IMR-90 (cell line): ENCODE data around the gene C4orf17. TPM values are rescaled to one million over a fixed set of nuclear protein-coding genes. Genes with fewer than 3 reads are reported as not detected.

ENCODE experiments used
- ATAC-seq: fragments of 200-7000 bp; cut with Tn5 transposase; 2 replicates; pipeline ENCODE4 v1.9.1; 2020; ENCODE audit warnings: low read depth, mild to moderate bottlenecking, moderate library complexity
- BruUV-seq: library from RNA; stranded (reverse); fragments of 400-500 nt; replicated peaks from 2 replicates; lab custom pipeline; 2021; lab: Mats Ljungman, UMichigan
- CTCF ChIA-PET: fragments of 300-600 bp; formaldehyde crosslinking; extraction: SDS; loops from one replicate; lab custom pipeline; 2021; ENCODE audit warnings: antibody characterized with exemption; lab: Yijun Ruan, JAX
- POLR2A ChIA-PET: fragments of 300-600 bp; sonication (Branson Sonifier 250); formaldehyde crosslinking; loops from one replicate; lab custom pipeline; 2022; ENCODE audit warnings: antibody characterized with exemption; ENCODE audit not compliant: unreplicated experiment; lab: Charles Lee
- DNase-seq: peaks from one replicate; pipeline ENCODE4 v3.0.0; 2013
- H2AFZ ChIP-seq: replicated peaks from 2 replicates; pipeline ENCODE3; 2013; ENCODE audit warnings: low read length, mild to moderate bottlenecking; ENCODE audit not compliant: poor library complexity
- H2AK5ac ChIP-seq: 2 replicates; pipeline ENCODE4 v1.6.1; 2013; ENCODE audit warnings: low read depth, low read length, inconsistent platforms
- H2AK9ac ChIP-seq: replicated peaks from 2 replicates; pipeline ENCODE3; 2013; ENCODE audit warnings: mild to moderate bottlenecking, low read depth, low read length, moderate library complexity; ENCODE audit not compliant: poor library complexity
- H2BK120ac ChIP-seq: 2 replicates; pipeline ENCODE4 v1.6.1; 2013; ENCODE audit warnings: low read depth, low read length, inconsistent platforms
- H2BK15ac ChIP-seq: 3 replicates; pipeline ENCODE4 v1.6.1; 2013; ENCODE audit warnings: low read depth, low read length, inconsistent platforms
- H2BK20ac ChIP-seq: 2 replicates; pipeline ENCODE4 v1.6.1; 2013; ENCODE audit warnings: low read depth, mild to moderate bottlenecking, inconsistent platforms, low read length, moderate library complexity
- H2BK5ac ChIP-seq: 2 replicates; pipeline ENCODE4 v1.6.1; 2013; ENCODE audit warnings: mild to moderate bottlenecking, low read depth, low read length, inconsistent platforms; ENCODE audit not compliant: poor library complexity, severe bottlenecking
- H3K14ac ChIP-seq: replicated peaks from 2 replicates; pipeline ENCODE4 v1.6.1; 2013; ENCODE audit warnings: low read depth, low read length, inconsistent platforms
- H3K18ac ChIP-seq: 2 replicates; pipeline ENCODE4 v1.6.1; 2013; ENCODE audit warnings: low read depth, low read length, control low read depth
- H3K23ac ChIP-seq: 2 replicates; pipeline ENCODE4 v1.6.1; 2013; ENCODE audit warnings: low read depth, low read length, inconsistent platforms
- H3K27ac ChIP-seq: 2 replicates; pipeline ENCODE4 v1.5.1; 2013; ENCODE audit warnings: mild to moderate bottlenecking, control low read depth, low read length; ENCODE audit not compliant: insufficient read depth
- H3K27me3 ChIP-seq: 2 replicates; pipeline ENCODE4 v1.6.1; 2013; ENCODE audit warnings: low read length; ENCODE audit not compliant: control insufficient read depth, insufficient read depth
- H3K36me3 ChIP-seq: 2 replicates; pipeline ENCODE4 v1.6.1; 2013; ENCODE audit warnings: low read length, mixed read lengths; ENCODE audit not compliant: control insufficient read depth, insufficient read depth
- H3K4ac ChIP-seq: 2 replicates; pipeline ENCODE4 v1.6.1; 2013; ENCODE audit warnings: low read depth, low read length, inconsistent platforms
- H3K4me1 ChIP-seq: 2 replicates; pipeline ENCODE4 v1.6.1; 2013; ENCODE audit warnings: low read length, mixed read lengths; ENCODE audit not compliant: control insufficient read depth, insufficient read depth
- H3K4me2 ChIP-seq: 2 replicates; pipeline ENCODE4 v1.6.1; 2013; ENCODE audit warnings: low read depth, mild to moderate bottlenecking, control low read depth, low read length, moderate library complexity
- H3K4me3 ChIP-seq: 2 replicates; pipeline ENCODE4 v1.5.1; 2013; ENCODE audit warnings: low read depth, mild to moderate bottlenecking, control low read depth, low read length, moderate library complexity; ENCODE audit not compliant: insufficient read depth
- H3K56ac ChIP-seq: 2 replicates; pipeline ENCODE4 v1.6.1; 2013; ENCODE audit warnings: low read length, inconsistent platforms; ENCODE audit not compliant: insufficient read depth; ENCODE audit errors: extremely low read depth
- H3K79me1 ChIP-seq, 2 experiments: 2 replicates each; pipeline ENCODE4 v1.6.1; 2013; ENCODE audit warnings: low read length in 2 of 2, inconsistent platforms in 1 of 2, low read depth in 1 of 2
- H3K9ac ChIP-seq: 2 replicates; pipeline ENCODE4 v1.6.1; 2013; ENCODE audit warnings: low read depth, low read length, control low read depth
- H3K9me1 ChIP-seq: 2 replicates; pipeline ENCODE4 v1.6.1; 2013; ENCODE audit warnings: low read length, inconsistent platforms; ENCODE audit not compliant: insufficient read depth
- H3K9me3 ChIP-seq: 2 replicates; pipeline ENCODE4 v1.6.1; 2013; ENCODE audit warnings: low read length; ENCODE audit not compliant: control insufficient read depth, insufficient read depth
- H4K20me1 ChIP-seq: 2 replicates; pipeline ENCODE4 v1.6.1; 2013; ENCODE audit warnings: low read length, inconsistent platforms; ENCODE audit not compliant: insufficient read depth
- H4K5ac ChIP-seq: 2 replicates; pipeline ENCODE4 v1.6.1; 2013; ENCODE audit warnings: mild to moderate bottlenecking, low read depth, low read length, control low read depth
- H4K8ac ChIP-seq, 2 experiments: 2 replicates each; pipeline ENCODE4 v1.6.1; 2013; ENCODE audit warnings: low read depth in 2 of 2, low read length in 2 of 2, control low read depth in 1 of 2, inconsistent platforms in 1 of 2
- H4K91ac ChIP-seq: 2 replicates; pipeline ENCODE4 v1.6.1; 2013; ENCODE audit warnings: low read depth, low read length, inconsistent platforms; ENCODE audit not compliant: insufficient read depth
- BHLHE40 ChIP-seq: fragments of 150-350 bp; IDR thresholded peaks from 2 replicates; pipeline ENCODE4 v1.6.1; 2016; ENCODE audit warnings: mild to moderate bottlenecking, low read depth, low read length
- CEBPB ChIP-seq: IDR thresholded peaks from 2 replicates; pipeline ENCODE4 v1.6.1; 2012; ENCODE audit warnings: low read depth, low read length, improper control_type of control experiment
- CHD1 ChIP-seq: IDR thresholded peaks from 2 replicates; pipeline ENCODE4 v1.6.1; 2012; ENCODE audit warnings: low read depth, low read length, improper control_type of control experiment
- CTCF ChIP-seq: conservative IDR thresholded peaks from 2 replicates; pipeline ENCODE4 v1.5.1; 2012; ENCODE audit warnings: mild to moderate bottlenecking, low read depth, low read length, improper control_type of control experiment
- MAFK ChIP-seq: IDR thresholded peaks from 2 replicates; pipeline ENCODE4 v1.6.1; 2012; ENCODE audit warnings: low read depth, low read length, improper control_type of control experiment
- MAZ ChIP-seq: IDR thresholded peaks from 2 replicates; pipeline ENCODE4 v1.6.1; 2012; ENCODE audit warnings: low read depth, mild to moderate bottlenecking, low read length, improper control_type of control experiment, moderate library complexity, borderline replicate concordance
- MXI1 ChIP-seq: IDR thresholded peaks from 2 replicates; pipeline ENCODE4 v1.6.1; 2012; ENCODE audit warnings: low read depth, mild to moderate bottlenecking, low read length, moderate library complexity, borderline replicate concordance
- NFE2L2 ChIP-seq: fragments of 150-350 bp; IDR thresholded peaks from 2 replicates; pipeline ENCODE4 v1.6.1; 2016; ENCODE audit warnings: low read depth, mild to moderate bottlenecking, low read length
- POLR2A ChIP-seq: IDR thresholded peaks from 2 replicates; pipeline ENCODE4 v1.6.1; 2012; ENCODE audit warnings: mild to moderate bottlenecking, low read depth, low read length
- RAD21 ChIP-seq: IDR thresholded peaks from 2 replicates; pipeline ENCODE4 v1.6.1; 2012; ENCODE audit warnings: low read length, improper control_type of control experiment
- RCOR1 ChIP-seq: IDR thresholded peaks from 2 replicates; pipeline ENCODE4 v1.6.1; 2012; ENCODE audit warnings: mild to moderate bottlenecking, low read length, improper control_type of control experiment; ENCODE audit not compliant: insufficient replicate concordance
- RFX5 ChIP-seq: IDR thresholded peaks from 2 replicates; pipeline ENCODE4 v1.8.0; 2012; ENCODE audit warnings: low read depth, mild to moderate bottlenecking, low read length, moderate library complexity
- SMC3 ChIP-seq: fragments of 150-350 bp; IDR thresholded peaks from 2 replicates; pipeline ENCODE4 v1.6.1; 2016; ENCODE audit warnings: low read depth, mild to moderate bottlenecking, antibody characterized with exemption, low read length, moderate library complexity
- WGBS, 2 experiments: methylation state at CpG; one replicate each; pipeline versions ENCODE4 v1.1.5 to v1.1.7; 2013; ENCODE audit warnings: missing lambda C conversion rate in 2 of 2; ENCODE audit not compliant: insufficient read length in 1 of 2; ENCODE audit errors: extremely low coverage in 2 of 2; 5-methylcytosine and 5-hydroxymethylcytosine counted together
- dilution Hi-C: fragments of 300-500 bp; cut with HindIII; formaldehyde crosslinking; loops from one replicate; pipeline ENCODE4 v1.14.3; 2018; ENCODE audit warnings: low sequenced_read_pairs; ENCODE audit not compliant: unreplicated experiment
- in situ Hi-C: fragments of 300-500 bp; cut with MboI; formaldehyde crosslinking; loops from 3 replicates; pipeline ENCODE4 v1.14.3; 2019; ENCODE audit warnings: low sequenced_read_pairs, inconsistent platforms, mixed read lengths
- intact Hi-C: fragments of 100-400 bp; cut with micrococcal nuclease; formaldehyde crosslinking; loops from 2 replicates; pipeline ENCODE4 v1.10.0; 2022
- polyA plus RNA-seq, 3 experiments: library from polyadenylated mRNA; depleted of rRNA; stranded (reverse); fragments of >200 nt; gene quantifications; 2 replicates each; pipeline ENCODE4 v1.2.3, GENCODE V29; 2012; ENCODE audit warnings: low replicate concordance in 1 of 3
- total RNA-seq: library from RNA; depleted of rRNA; stranded (reverse); fragments of >200 nt; gene quantifications from 2 replicates; pipeline ENCODE4 v1.2.3, GENCODE V29; 2012
- TF ChIP-seq, protein P1 (sequence below): fragments of 150-350 bp; IDR thresholded peaks from 2 replicates; pipeline ENCODE4 v1.6.1; 2016; ENCODE audit warnings: low read depth, mild to moderate bottlenecking, low read length, moderate library complexity, borderline replicate concordance

Gene C4orf17
- total and polyA plus RNA-seq, 2 of the 4 experiments (the other 2 are of a cell fraction) = not detected

DNA sequence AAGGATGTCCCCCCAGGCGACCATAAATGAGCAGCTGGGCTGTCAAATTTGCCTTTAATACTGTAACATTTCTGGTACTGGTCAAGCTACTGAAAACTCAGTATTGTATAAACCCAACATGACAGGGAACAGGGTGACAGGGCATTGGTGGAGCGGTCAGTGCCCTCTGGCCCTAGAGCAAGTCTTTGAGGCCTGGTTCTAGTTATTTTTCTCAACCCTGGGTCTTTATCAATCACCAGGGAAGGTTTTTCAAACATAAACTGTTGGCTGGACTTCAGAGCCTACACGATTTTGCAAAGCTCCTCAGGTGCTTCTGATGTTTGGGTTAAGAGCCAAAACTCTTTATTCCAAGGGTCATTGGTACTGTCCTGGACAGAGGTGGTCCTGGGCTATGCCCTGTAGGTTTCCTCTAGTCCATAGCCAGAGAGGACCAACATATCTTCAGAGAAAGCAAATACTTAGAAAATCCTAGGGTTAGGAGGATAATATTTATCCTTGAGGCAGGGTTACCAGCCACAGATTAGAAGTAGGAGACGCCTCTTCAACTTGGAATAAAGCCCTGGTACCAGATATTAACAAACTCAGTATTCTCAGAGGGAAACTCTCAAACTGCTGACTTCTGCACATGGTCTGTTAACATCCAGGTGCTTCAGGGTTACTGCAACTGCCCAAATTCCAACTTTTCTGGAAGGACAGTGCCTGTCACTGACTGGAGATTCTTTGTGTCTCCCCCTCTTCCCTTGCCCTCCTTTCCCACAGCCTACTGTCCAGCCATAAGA is 49.0 kb upstream of the C4orf17 start:
- in situ Hi-C loops = no loop called here
- BruUV-seq = no TSS peak

More for the DNA sequence above, 49.0 kb upstream of the C4orf17 start:
- no peak for DNase-seq
- H2AK9ac ChIP-seq = no peak overlapping the region
- H3K27ac ChIP-seq = no peak overlapping the region
- H4K20me1 ChIP-seq = no peaks in the 10 kb centered on the region
- H3K9me3 ChIP-seq = no peaks in the 10 kb centered on the region
- H3K27me3 ChIP-seq = 0 out of 2 replicates have a peak, but pooled peaks cover 1% of the 10 kb centered on the region
- H4K91ac ChIP-seq = no peak overlapping the region
- no peaks in the 10 kb centered on the region for H3K9me1 ChIP-seq
- no peak overlapping the region for H2BK120ac ChIP-seq
- H2AFZ ChIP-seq = no peak overlapping the region
- H4K5ac ChIP-seq = no peak overlapping the region; the same call in 1 of the 2 replicates
- ChIA-PET CTCF (interaction anchor here (2.0 kb wide), 1 partner anchor 260 kb away, joined by 9 read pairs; no protein-coding TSS in a partner anchor), POLR2A (no interaction called here)
- no peak overlapping the region for H3K56ac ChIP-seq
- no peak for ATAC-seq
- no peak overlapping the region for H3K4ac ChIP-seq
- H2BK5ac ChIP-seq = no peak overlapping the region
- no peaks in the 10 kb centered on the region for H3K79me1 ChIP-seq
- H3K18ac ChIP-seq = no peak overlapping the region
- no peak overlapping the region for H4K8ac ChIP-seq
- intact Hi-C loops = loop anchor here (2.0 to 10.0 kb wide), 4 partner anchors 261 to 1310 kb away; partner anchors contain the start of gene TSPAN5
- H3K36me3 ChIP-seq = no peaks in the 10 kb centered on the region
- H3K9ac ChIP-seq = no peak overlapping the region
- no peak overlapping the region for H2BK20ac ChIP-seq
- TF ChIP-seq SMC3 (no peak), RCOR1 (no peak), NFE2L2 (no peak), MXI1 (no peak), CEBPB (no peak), MAZ (no peak), RAD21 (no peak), POLR2A (no peak), RFX5 (no peak), CHD1 (no peak), CTCF (no peak), BHLHE40 (no peak), MAFK (no peak)
- TF ChIP-seq, protein P1, sequence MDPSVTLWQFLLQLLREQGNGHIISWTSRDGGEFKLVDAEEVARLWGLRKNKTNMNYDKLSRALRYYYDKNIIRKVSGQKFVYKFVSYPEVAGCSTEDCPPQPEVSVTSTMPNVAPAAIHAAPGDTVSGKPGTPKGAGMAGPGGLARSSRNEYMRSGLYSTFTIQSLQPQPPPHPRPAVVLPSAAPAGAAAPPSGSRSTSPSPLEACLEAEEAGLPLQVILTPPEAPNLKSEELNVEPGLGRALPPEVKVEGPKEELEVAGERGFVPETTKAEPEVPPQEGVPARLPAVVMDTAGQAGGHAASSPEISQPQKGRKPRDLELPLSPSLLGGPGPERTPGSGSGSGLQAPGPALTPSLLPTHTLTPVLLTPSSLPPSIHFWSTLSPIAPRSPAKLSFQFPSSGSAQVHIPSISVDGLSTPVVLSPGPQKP = no peak
- H3K4me1 ChIP-seq = no peaks in the 10 kb centered on the region
- no peak overlapping the region for H3K14ac ChIP-seq
- H2AK5ac ChIP-seq = no peak overlapping the region
- dilution Hi-C loops = no loop called here
- no CpG with 5 or more reads among the region's 4 CpGs for WGBS, 2 experiments
- H3K23ac ChIP-seq = no peak overlapping the region
- no peak overlapping the region for H3K4me3 ChIP-seq
- H3K4me2 ChIP-seq = no peak overlapping the region
- H2BK15ac ChIP-seq = no peak overlapping the region
